ENCODE results near the gene PRDM16. TPM values are rescaled to one million over a fixed set of nuclear protein-coding genes. Genes with fewer than 3 reads are reported as not detected.

Gene PRDM16
- polyA plus RNA-seq, 2 of the 4 experiments (the other 2 are of a cell fraction): 0.03 to 0.35 TPM

- FAIRE-seq (no peak), ATAC-seq (no peak), DNase-seq (ENCODE audit: low read depth in 1 of 2, low spot score in 1 of 2) (no peak)
- no peaks in the 10 kb centered on the region for H3K9me3 ChIP-seq
- no peak overlapping the region for H3K4me2 ChIP-seq
- no peak overlapping the region for H3K4me3 ChIP-seq
- ChIA-PET CTCF (no interaction called here), POLR2A (no interaction called here)
- 42% methylated on average over 9 of the region's 14 CpGs for WGBS (ENCODE audit: missing lambda C conversion rate)
- H3K27ac ChIP-seq: no peak overlapping the region
- TF ChIP-seq KDM5A (IDR thresholded peaks at IDR 0.05) (no peak), BCL3 (IDR thresholded peaks at IDR 0.05) (no peak), RAD21 (conservative IDR thresholded peaks at IDR 0.05 in 1 of 2, IDR thresholded peaks at IDR 0.05 in 1 of 2) (no peak), NR3C1 (IDR thresholded peaks at IDR 0.05) (no peak), FOSL2 (IDR thresholded peaks at IDR 0.05) (no peak), FOSL2 (CRISPR knock-in tag; IDR thresholded peaks at IDR 0.05) (no peak), EHMT2 (IDR thresholded peaks at IDR 0.05; ENCODE audit: low read depth) (no peak), GATA3 (IDR thresholded peaks at IDR 0.05; ENCODE audit: borderline replicate concordance) (no peak), CBX2 (IDR thresholded peaks at IDR 0.05; ENCODE audit: borderline replicate concordance, low read depth) (no peak)
- H3K4me1 ChIP-seq: no peaks in the 10 kb centered on the region
Measured at GRCh38 chr1:3146458-3146857, 77.5 kb downstream of the PRDM16 start.

GRCh38 chr1:3146907-3147306 lies 77.9 kb downstream of the PRDM16 start:
- Histone ChIP-seq H3K27ac (no peak overlapping the region), H3K4me3 (no peak overlapping the region), H3K9me3 (no peaks in the 10 kb centered on the region), H3K4me2 (no peak overlapping the region), H3K4me1 (no peaks in the 10 kb centered on the region)
- ChIA-PET CTCF (no interaction called here), POLR2A (no interaction called here)
- no peak for DNase-seq (ENCODE audit: low read depth in 1 of 2, low spot score in 1 of 2)
- no peak for ATAC-seq
- WGBS (ENCODE audit: missing lambda C conversion rate): 63% methylated on average over 13 of the region's 19 CpGs
- no peak for FAIRE-seq
- TF ChIP-seq NR3C1 (IDR thresholded peaks at IDR 0.05): no peak
- no peak for TF ChIP-seq MAX (IDR thresholded peaks at IDR 0.05)
- no peak for TF ChIP-seq KDM5A (IDR thresholded peaks at IDR 0.05)
- TF ChIP-seq TP53 (CRISPR knock-in tag; IDR thresholded peaks at IDR 0.05): no peak
- no peak for TF ChIP-seq NPAS2 (CRISPR knock-in tag; IDR thresholded peaks at IDR 0.05; ENCODE audit: borderline replicate concordance)
- TF ChIP-seq REST (IDR thresholded peaks at IDR 0.05): no peak
- TF ChIP-seq RNF2 (IDR thresholded peaks at IDR 0.05; ENCODE audit: borderline replicate concordance, low read depth): no peak
- TF ChIP-seq TFCP2L1 (CRISPR knock-in tag; IDR thresholded peaks at IDR 0.05): no peak
- TF ChIP-seq ZFP36 (IDR thresholded peaks at IDR 0.05; ENCODE audit: borderline replicate concordance, partially characterized antibody): no peak
- no peak for TF ChIP-seq BHLHE40 (IDR thresholded peaks at IDR 0.05; ENCODE audit: low read depth, low read length)
- no peak for TF ChIP-seq MAZ (IDR thresholded peaks at IDR 0.05; ENCODE audit: borderline replicate concordance, low read depth, low read length)
- no peak for TF ChIP-seq CEBPB (IDR thresholded peaks at IDR 0.05)
- TF ChIP-seq MAFK (IDR thresholded peaks at IDR 0.05; ENCODE audit: partially characterized antibody): no peak
- TF ChIP-seq EHMT2 (IDR thresholded peaks at IDR 0.05; ENCODE audit: low read depth): no peak
- TF ChIP-seq PHF8 (IDR thresholded peaks at IDR 0.05; ENCODE audit: borderline replicate concordance, low read depth): no peak
- no peak for TF ChIP-seq HDAC2 (IDR thresholded peaks at IDR 0.05)

Data from A549 (cell line).